LNCaP clone FGC (cell line): Measurements from ENCODE around the gene TRIM38.

Source experiments
- DNase-seq: peaks from one replicate; pipeline ENCODE4 v3.0.0-alpha.2; 2011; ENCODE audit warnings: low read depth
- H3K4me3 ChIP-seq: 2 replicates; pipeline ENCODE4 v1.5.1; 2011; ENCODE audit warnings: mild to moderate bottlenecking, low read depth, low read length, control low read depth
- TF ChIP-seq, protein P1 (sequence below): IDR thresholded peaks from 2 replicates; pipeline ENCODE4 v1.5.1; 2012; ENCODE audit warnings: mild to moderate bottlenecking; ENCODE audit not compliant: control insufficient read depth, insufficient read depth; ENCODE audit errors: extremely low read depth

The TRIM38 gene

DNA sequence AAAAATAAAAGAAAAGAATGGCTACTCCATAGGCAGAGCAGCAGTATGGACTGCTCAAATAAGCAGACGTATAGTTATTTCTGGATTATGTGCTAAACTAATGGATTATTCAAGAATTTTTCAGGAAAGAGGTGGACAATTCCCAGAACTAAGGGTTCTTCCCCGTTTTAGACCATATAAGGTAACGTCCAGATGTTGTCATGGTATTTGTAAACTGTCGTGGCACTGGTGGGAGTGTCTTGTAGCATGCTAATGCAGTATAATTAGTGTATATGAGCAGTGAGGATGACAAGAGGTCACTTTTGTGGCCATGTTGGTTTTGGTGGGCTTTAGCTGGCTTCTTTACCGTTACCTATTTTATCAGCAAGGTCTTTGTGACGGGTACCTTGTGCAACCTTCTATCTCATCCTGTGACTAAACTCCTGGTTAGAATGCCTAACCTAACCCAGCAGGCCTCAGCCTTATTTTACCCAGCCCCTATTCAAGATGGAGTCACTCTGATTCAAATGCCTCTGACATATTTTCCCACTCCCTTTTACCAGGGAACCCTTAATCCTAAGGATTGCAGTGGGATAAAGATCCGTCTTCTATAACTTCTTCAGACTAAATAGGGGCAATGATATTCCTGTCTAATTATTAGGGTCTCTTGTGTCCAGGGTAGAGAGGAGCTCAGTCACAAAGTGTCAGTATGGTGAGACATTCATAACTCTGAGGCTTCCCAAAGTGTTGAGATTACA is 11.1 kb upstream of the TRIM38 start:
- TF ChIP-seq, protein P1, sequence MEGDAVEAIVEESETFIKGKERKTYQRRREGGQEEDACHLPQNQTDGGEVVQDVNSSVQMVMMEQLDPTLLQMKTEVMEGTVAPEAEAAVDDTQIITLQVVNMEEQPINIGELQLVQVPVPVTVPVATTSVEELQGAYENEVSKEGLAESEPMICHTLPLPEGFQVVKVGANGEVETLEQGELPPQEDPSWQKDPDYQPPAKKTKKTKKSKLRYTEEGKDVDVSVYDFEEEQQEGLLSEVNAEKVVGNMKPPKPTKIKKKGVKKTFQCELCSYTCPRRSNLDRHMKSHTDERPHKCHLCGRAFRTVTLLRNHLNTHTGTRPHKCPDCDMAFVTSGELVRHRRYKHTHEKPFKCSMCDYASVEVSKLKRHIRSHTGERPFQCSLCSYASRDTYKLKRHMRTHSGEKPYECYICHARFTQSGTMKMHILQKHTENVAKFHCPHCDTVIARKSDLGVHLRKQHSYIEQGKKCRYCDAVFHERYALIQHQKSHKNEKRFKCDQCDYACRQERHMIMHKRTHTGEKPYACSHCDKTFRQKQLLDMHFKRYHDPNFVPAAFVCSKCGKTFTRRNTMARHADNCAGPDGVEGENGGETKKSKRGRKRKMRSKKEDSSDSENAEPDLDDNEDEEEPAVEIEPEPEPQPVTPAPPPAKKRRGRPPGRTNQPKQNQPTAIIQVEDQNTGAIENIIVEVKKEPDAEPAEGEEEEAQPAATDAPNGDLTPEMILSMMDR, result no peak
- no peak overlapping the region for H3K4me3 ChIP-seq
- no peak for DNase-seq

DNA sequence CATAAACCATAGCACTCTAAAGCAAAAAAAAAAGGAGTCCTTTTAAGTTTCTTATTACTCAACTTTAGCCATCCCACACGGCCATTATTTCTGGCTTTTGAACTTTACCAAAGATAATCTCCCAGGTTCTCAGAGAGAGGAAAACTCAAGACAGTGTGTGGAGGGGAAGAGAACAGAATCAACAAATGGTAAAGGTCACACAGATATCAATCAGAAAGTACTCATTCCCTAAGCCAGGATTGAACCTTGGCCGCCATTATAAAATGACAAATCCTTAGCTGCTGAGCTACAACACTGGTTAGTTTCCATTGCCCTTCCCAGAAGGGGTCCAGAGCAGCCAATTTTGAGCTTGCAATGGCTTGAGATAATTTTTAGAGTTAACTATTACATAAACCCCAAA is 10.1 kb upstream of the TRIM38 start:
- TF ChIP-seq, protein P1, result no peak
- no peak overlapping the region for H3K4me3 ChIP-seq
- DNase-seq, result no peak

DNA sequence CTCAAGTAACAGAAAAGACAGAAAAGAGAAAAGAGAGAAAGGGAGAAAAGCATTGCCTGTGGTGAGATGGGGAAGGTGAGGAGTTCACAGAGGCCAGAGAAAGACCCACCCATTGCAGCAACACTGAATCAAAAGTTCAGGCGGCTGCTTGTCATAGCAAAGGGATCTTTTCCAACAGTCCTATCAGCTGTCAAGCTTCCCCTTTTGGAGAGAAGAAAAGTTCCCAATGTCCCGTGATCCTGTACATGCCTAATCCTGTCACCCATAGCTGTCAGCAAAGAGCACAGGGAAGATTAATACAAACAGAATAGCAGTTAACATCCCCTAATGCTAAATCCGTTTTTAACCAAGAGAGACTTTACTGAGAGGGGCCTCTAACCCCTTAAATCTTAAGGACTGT is 8.9 kb upstream of the TRIM38 start:
- DNase-seq, result no peak
- no peak overlapping the region for H3K4me3 ChIP-seq
- TF ChIP-seq, protein P1, result no peak

GRCh38 chr6:25954756-25955155 is 7.8 kb upstream of the TRIM38 start:
- TF ChIP-seq, protein P1, result no peak
- no peak for DNase-seq
- no peak overlapping the region for H3K4me3 ChIP-seq

- no peak for DNase-seq
- H3K4me3 ChIP-seq, result no peak overlapping the region
- TF ChIP-seq, protein P1, result no peak
Measured at GRCh38 chr6:25956226-25956625, 6.4 kb upstream of the TRIM38 start.

GRCh38 chr6:25958700-25959162 is 3.9 kb upstream of the TRIM38 start:
- DNase-seq, result no peak
- TF ChIP-seq, protein P1, result no peak
- H3K4me3 ChIP-seq, result no peak overlapping the region
